ENCODE data around the gene GRN.

DNA sequence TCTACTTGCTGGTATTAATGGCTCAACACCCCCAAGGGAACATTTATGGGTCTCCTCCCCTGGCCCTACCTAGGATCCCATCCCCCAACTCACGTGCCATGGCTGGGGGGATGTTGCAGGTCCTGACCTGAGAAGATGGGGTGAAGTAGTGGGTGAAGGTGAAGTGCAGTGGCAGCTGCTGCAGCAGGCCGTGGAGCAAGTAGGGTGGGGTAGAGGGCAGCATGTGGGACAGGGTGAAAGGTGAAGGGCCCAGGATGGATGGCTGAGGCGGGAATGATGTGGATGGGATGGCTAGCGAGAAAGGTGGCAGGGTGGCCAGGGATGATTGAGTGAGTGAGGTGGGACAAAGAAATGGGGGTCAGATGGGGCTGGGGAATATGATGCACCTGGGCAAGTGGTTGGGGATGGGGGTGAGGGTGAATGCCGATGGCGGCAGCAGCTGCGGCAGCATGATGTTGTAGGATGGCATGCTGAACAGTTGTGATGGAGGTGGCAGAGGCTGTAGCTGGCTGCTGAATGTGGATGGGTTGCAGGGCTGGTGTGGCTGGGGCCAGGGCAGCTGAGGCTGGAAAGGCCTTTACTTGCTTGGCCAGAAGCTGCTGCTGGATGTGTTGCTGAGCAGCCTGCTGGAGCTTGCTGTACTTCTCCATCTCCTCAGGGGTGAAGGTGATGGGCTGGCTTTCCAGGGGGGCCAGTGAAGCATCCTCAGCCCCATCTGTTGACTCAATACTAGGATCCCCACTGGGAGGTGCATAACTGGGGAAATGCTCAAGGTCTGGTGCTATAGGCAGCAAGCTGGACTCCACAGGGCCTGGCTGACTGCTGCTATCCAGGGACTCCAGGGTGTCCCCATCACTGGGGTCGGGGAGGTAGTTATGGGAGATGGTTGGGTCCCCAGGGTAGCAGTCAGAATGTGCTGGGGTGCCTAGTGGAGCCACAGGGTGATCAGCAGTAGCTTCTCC lies 52.7 kb downstream of the GRN start:
- no peak for TF ChIP-seq YY1 (IDR thresholded peaks at IDR 0.05; ENCODE audit: insufficient read depth, insufficient read length)
- TF ChIP-seq ZNF274 (IDR thresholded peaks at IDR 0.05; ENCODE audit: low read depth, low read length), result no peak
- no peak for TF ChIP-seq SUZ12 (IDR thresholded peaks at IDR 0.05; ENCODE audit: extremely low read depth, insufficient read depth, insufficient read length)
